PC-3 (cell line): ENCODE results near the gene RALGPS1. TPM values are rescaled to one million over a fixed set of nuclear protein-coding genes. Genes with fewer than 3 reads are reported as not detected.

Experiments
- ATAC-seq: fragments of 200-7000 bp; cut with Tn5 transposase; 2 replicates; pipeline ENCODE4 v1.9.1; 2020; ENCODE audit warnings: mild to moderate bottlenecking, moderate library complexity
- BruUV-seq: library from RNA; stranded (reverse); fragments of 400-500 nt; replicated peaks from 2 replicates; lab custom pipeline; 2021; lab: Mats Ljungman, UMichigan
- CTCF ChIA-PET: fragments of 300-600 bp; sonication (Branson Sonifier 250); formaldehyde crosslinking; loops from one replicate; lab custom pipeline; 2022; ENCODE audit warnings: antibody characterized with exemption; lab: Charles Lee
- POLR2A ChIA-PET: fragments of 300-600 bp; sonication (Branson Sonifier 250); formaldehyde crosslinking; loops from one replicate; lab custom pipeline; 2022; ENCODE audit warnings: antibody characterized with exemption; ENCODE audit not compliant: unreplicated experiment; lab: Charles Lee
- DNase-seq: peaks from one replicate; pipeline ENCODE4 v3.0.0-alpha.2; 2015
- H2AFZ ChIP-seq: fragments of 300-600 bp; sonication (generic); 2 replicates; pipeline ENCODE4 v1.6.0; 2016; ENCODE audit warnings: antibody characterized with exemption, low read length
- H3F3A ChIP-seq: fragments of 300-600 bp; sonication (generic); one replicate; pipeline ENCODE4 v1.6.0; 2017; ENCODE audit warnings: antibody characterized with exemption, low read length, control low read depth, mild to moderate bottlenecking; ENCODE audit not compliant: unreplicated experiment
- H3K27ac ChIP-seq: fragments of 300-600 bp; sonication (generic); 2 replicates; pipeline ENCODE4 v1.5.1; 2016; ENCODE audit warnings: mild to moderate bottlenecking, low read length
- H3K27me3 ChIP-seq: fragments of 300-600 bp; sonication (generic); 2 replicates; pipeline ENCODE4 v1.6.1; 2016; ENCODE audit warnings: low read length, mixed read lengths
- H3K36me3 ChIP-seq: fragments of 300-600 bp; sonication (generic); 2 replicates; pipeline ENCODE4 v1.6.1; 2016; ENCODE audit warnings: low read depth, mixed run types, low read length, mixed read lengths
- H3K4me1 ChIP-seq: fragments of 300-600 bp; sonication (generic); 2 replicates; pipeline ENCODE4 v1.5.1; 2016; ENCODE audit warnings: low read length; ENCODE audit not compliant: insufficient read depth
- H3K4me2 ChIP-seq: fragments of 300-600 bp; sonication (generic); 2 replicates; pipeline ENCODE4 v1.6.0; 2016; ENCODE audit warnings: low read length
- H3K4me3 ChIP-seq: fragments of 300-600 bp; sonication (generic); 2 replicates; pipeline ENCODE4 v1.5.1; 2016; ENCODE audit warnings: mild to moderate bottlenecking, low read length, mixed read lengths
- H3K79me2 ChIP-seq: fragments of 300-600 bp; sonication (generic); 2 replicates; pipeline ENCODE4 v1.6.1; 2017; ENCODE audit warnings: low read length, mixed read lengths
- H3K9ac ChIP-seq: fragments of 300-600 bp; sonication (generic); 2 replicates; pipeline ENCODE4 v1.6.0; 2016; ENCODE audit warnings: mild to moderate bottlenecking, low read length
- H3K9me2 ChIP-seq: fragments of 300-600 bp; sonication (generic); replicated peaks from 2 replicates; pipeline ENCODE4 v1.6.1; 2016; ENCODE audit warnings: mixed run types, low read length, mixed read lengths
- H3K9me3 ChIP-seq: fragments of 300-600 bp; sonication (generic); 2 replicates; pipeline ENCODE4 v1.6.1; 2016; ENCODE audit warnings: low read length, mixed read lengths
- H4K20me1 ChIP-seq: fragments of 300-600 bp; sonication (generic); 2 replicates; pipeline ENCODE4 v1.6.1; 2016; ENCODE audit warnings: low read length, mixed read lengths
- CTCF ChIP-seq: fragments of 300-600 bp; sonication (generic); conservative IDR thresholded peaks from 2 replicates; pipeline ENCODE4 v1.5.1; 2017; ENCODE audit warnings: antibody characterized with exemption, low read depth, mild to moderate bottlenecking, low read length
- EZH2 ChIP-seq: fragments of 300-600 bp; sonication (generic); IDR thresholded peaks from one replicate; pipeline ENCODE4 v1.6.1; 2017; ENCODE audit warnings: antibody characterized with exemption, mild to moderate bottlenecking, low read length; ENCODE audit not compliant: unreplicated experiment
- EZH2phosphoT487 ChIP-seq: fragments of 300-600 bp; sonication (generic); IDR thresholded peaks from 2 replicates; pipeline ENCODE4 v1.6.1; 2018; ENCODE audit warnings: mild to moderate bottlenecking, antibody characterized with exemption, low read length, borderline replicate concordance
- intact Hi-C: fragments of 100-400 bp; cut with micrococcal nuclease; formaldehyde crosslinking; loops from 2 replicates; pipeline ENCODE4 v1.9.0; 2023
- total RNA-seq: library from RNA; depleted of rRNA; stranded (reverse); fragments of >200 nt; gene quantifications from 2 replicates; pipeline ENCODE4 v1.2.3, GENCODE V29; 2014

Gene RALGPS1
- total RNA-seq, 1 experiment from 2014 or later: 10.2 TPM

GRCh38 chr9:127177665-127178265 is 263.2 kb downstream of the RALGPS1 start:
- Histone ChIP-seq H3K27ac (no peak overlapping the region), H3K36me3 (no peaks in the 10 kb centered on the region), H3F3A (no peaks in the 10 kb centered on the region), H3K9me3 (no peaks in the 10 kb centered on the region), H3K4me2 (no peak overlapping the region), H3K4me1 (no peaks in the 10 kb centered on the region), H3K79me2 (no peaks in the 10 kb centered on the region), H3K27me3 (no peaks in the 10 kb centered on the region), H4K20me1 (no peaks in the 10 kb centered on the region), H2AFZ (no peak overlapping the region), H3K9ac (no peak overlapping the region), H3K9me2 (no peaks in the 10 kb centered on the region), H3K4me3 (no peak overlapping the region)
- CTCF ChIA-PET: no interaction called here
- no TSS peak for BruUV-seq
- intact Hi-C loops: no loop called here
- ATAC-seq (no peak), DNase-seq (no peak)
- TF ChIP-seq CTCF (no peak), EZH2 (no peak), EZH2phosphoT487 (no peak)
- POLR2A ChIA-PET: no interaction called here

- TF ChIP-seq EZH2phosphoT487 (no peak), EZH2 (no peak), CTCF (no peak)
- ChIA-PET POLR2A (no interaction called here), CTCF (no interaction called here)
- H3K4me3 ChIP-seq: no peak overlapping the region
- DNase-seq: no peak
- no peak overlapping the region for H3K4me2 ChIP-seq
- H3K27ac ChIP-seq: no peak overlapping the region
- H3K9me2 ChIP-seq: no peaks in the 10 kb centered on the region
- H3K4me1 ChIP-seq: no peaks in the 10 kb centered on the region
- ATAC-seq: no peak
- H3K9me3 ChIP-seq: no peaks in the 10 kb centered on the region
- no peaks in the 10 kb centered on the region for H3K27me3 ChIP-seq
- no TSS peak for BruUV-seq
- intact Hi-C loops: no loop called here
- no peaks in the 10 kb centered on the region for H3K36me3 ChIP-seq
- H3K79me2 ChIP-seq: no peaks in the 10 kb centered on the region
- no peak overlapping the region for H3K9ac ChIP-seq
- H3F3A ChIP-seq: no peaks in the 10 kb centered on the region
- H2AFZ ChIP-seq: no peak overlapping the region
- no peaks in the 10 kb centered on the region for H4K20me1 ChIP-seq
Observed at GRCh38 chr9:127178686-127179632, 264.4 kb downstream of the RALGPS1 start.
